T-cell (primary cell): ENCODE results near the gene TESPA1. TPM values are rescaled to one million over a fixed set of nuclear protein-coding genes. Genes with fewer than 3 reads are reported as not detected.

Experiments used
- ATAC-seq, 4 experiments: fragments of 200-7000 bp in 3 of 4; fragments of 150-1000 bp in 1 of 4; cut with Tn5 transposase; replicated peaks in 1 of 4; 1 replicate in 3 of 4; 2 replicates in 1 of 4; pipeline ENCODE4 v1.10.0; 2021; ENCODE audit warnings: moderate library complexity in 3 of 4, mild to moderate bottlenecking in 2 of 4, moderate number of reproducible peaks in 1 of 4
- CTCF ChIA-PET, 2 donors: fragments of 300-600 bp; sonication (Branson Sonifier 250); formaldehyde crosslinking; loops; one replicate each; lab custom pipeline; 2022; ENCODE audit warnings: antibody characterized with exemption in 2 of 2; lab: Charles Lee
- POLR2A ChIA-PET, 2 donors: fragments of 300-600 bp; sonication (Branson Sonifier 250); formaldehyde crosslinking; loops; one replicate each; lab custom pipeline; 2022; ENCODE audit warnings: antibody characterized with exemption in 2 of 2; lab: Charles Lee
- DNase-seq, 35 experiments: peaks; one replicate each; pipeline versions ENCODE4 v3.0.0 to v3.0.0-alpha.2; 2013 to 2023
- H3K27ac ChIP-seq: one replicate; pipeline ENCODE4 v1.5.1; 2013; ENCODE audit warnings: low read length
- H3K27me3 ChIP-seq, 2 experiments: replicated peaks in 1 of 2; 1 replicate in 1 of 2; 2 replicates in 1 of 2; pipeline versions ENCODE4 v1.6.1 to v1.7.0; 2013; ENCODE audit warnings: low read length in 1 of 2, mixed read lengths in 1 of 2; ENCODE audit not compliant: control insufficient read depth in 2 of 2, insufficient read depth in 2 of 2; ENCODE audit errors: extremely low read depth in 1 of 2
- H3K36me3 ChIP-seq, 2 donors: 1 replicate in 1 of 2; 2 replicates in 1 of 2; pipeline versions ENCODE4 v1.6.1 to v1.7.0; 2013; ENCODE audit warnings: low read length in 1 of 2; ENCODE audit not compliant: control insufficient read depth in 2 of 2, insufficient read depth in 1 of 2; ENCODE audit errors: extremely low read depth in 1 of 2
- H3K4me1 ChIP-seq, 2 experiments: 1 replicate in 1 of 2; 2 replicates in 1 of 2; pipeline versions ENCODE4 v1.6.1 to v1.7.0; 2013; ENCODE audit warnings: low read length in 2 of 2, mixed read lengths in 1 of 2; ENCODE audit not compliant: insufficient read depth in 2 of 2, control insufficient read depth in 1 of 2; ENCODE audit errors: extremely low read depth in 1 of 2
- H3K4me3 ChIP-seq, 2 donors: 1 replicate in 1 of 2; 2 replicates in 1 of 2; pipeline versions ENCODE4 v1.5.1 to v1.7.0; 2013; ENCODE audit warnings: mild to moderate bottlenecking in 2 of 2, low read length in 1 of 2, moderate library complexity in 1 of 2; ENCODE audit not compliant: control insufficient read depth in 1 of 2; ENCODE audit errors: extremely low read depth in 1 of 2
- H3K9me3 ChIP-seq: 2 replicates; pipeline ENCODE4 v1.7.0; 2013
- H3K27ac Mint-ChIP-seq, 2 donors: one replicate each; pipeline ENCODE4 v1.8.0; 2020 to 2021; ENCODE audit warnings: mild to moderate bottlenecking in 2 of 2, mixed read lengths in 2 of 2
- H3K27me3 Mint-ChIP-seq, 2 donors: one replicate each; pipeline ENCODE4 v1.8.0; 2021 to 2022; ENCODE audit warnings: mixed read lengths in 2 of 2
- H3K36me3 Mint-ChIP-seq: one replicate; pipeline ENCODE4 v1.8.0; 2021; ENCODE audit warnings: mixed read lengths
- H3K4me1 Mint-ChIP-seq, 3 donors: one replicate each; pipeline ENCODE4 v1.8.0; 2020 to 2022; ENCODE audit warnings: mixed read lengths in 3 of 3, mild to moderate bottlenecking in 1 of 3
- H3K4me3 Mint-ChIP-seq, 3 donors: one replicate each; pipeline ENCODE4 v1.8.0; 2020 to 2022; ENCODE audit warnings: mild to moderate bottlenecking in 3 of 3, mixed read lengths in 3 of 3, moderate library complexity in 3 of 3
- H3K9me3 Mint-ChIP-seq, 3 donors: one replicate each; pipeline ENCODE4 v1.8.0; 2020 to 2022; ENCODE audit warnings: mixed read lengths in 3 of 3
- whole genome bisulfite sequencing: methylation state at CpG from one replicate; pipeline ENCODE4 v1.1.5; 2013; ENCODE audit warnings: missing lambda C conversion rate; ENCODE audit not compliant: insufficient coverage; 5-methylcytosine and 5-hydroxymethylcytosine counted together
- total RNA-seq, 35 experiments: library from RNA in 6 of 35; stranded (reverse) in 6 of 35; fragments of 120-200 nt in 1 of 35; gene quantifications; one replicate each; pipeline versions ENCODE4 v1.2.1 to v1.2.4 and lab custom pipeline; 2013 to 2026

TESPA1 gene
- total RNA-seq, 5 donors from 2014 or later (not counting 1 experiment from before 2014, with no cell fraction given) = 141 to 215 (median 170) TPM

DNA sequence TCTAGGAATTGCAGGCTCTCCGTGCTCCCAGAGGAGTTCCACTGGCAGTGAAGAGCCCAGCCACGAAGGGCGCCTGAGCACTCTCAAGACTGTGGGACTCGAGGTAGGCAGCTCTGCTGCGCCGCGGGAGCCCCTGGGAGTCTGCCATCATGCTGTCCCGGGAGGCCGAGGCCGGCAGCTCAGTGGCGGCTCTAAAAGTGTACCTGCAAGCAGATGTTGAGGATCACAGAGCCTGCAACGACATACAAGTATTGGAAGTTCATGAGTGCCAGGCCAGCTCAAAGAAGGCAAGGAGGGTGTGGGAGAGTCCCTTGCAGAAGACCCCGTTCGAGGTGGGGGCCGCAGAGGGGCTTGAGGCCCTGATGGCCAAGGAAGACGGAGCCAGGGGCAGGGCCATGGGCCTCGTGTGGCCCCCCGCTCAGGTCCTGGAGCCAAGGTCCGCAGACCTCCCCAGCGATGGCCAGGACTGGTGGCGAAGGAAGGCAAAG, 67.5 kb downstream of the TESPA1 start:
- POLR2A ChIA-PET = no interaction called here
- H3K4me3 Mint-ChIP-seq = no peak overlapping the region
- no peaks in the 10 kb centered on the region for H3K4me1 Mint-ChIP-seq
- H3K4me3 ChIP-seq = no peak overlapping the region
- H3K27me3 Mint-ChIP-seq = no peaks in the 10 kb centered on the region
- no peak for ATAC-seq
- no peak for DNase-seq
- WGBS = 86% methylated on average over 17 of the region's 21 CpGs
- CTCF ChIA-PET = no interaction called here
- H3K27me3 ChIP-seq = peaks cover 0 to 4% of the 10 kb centered on the region in 2 experiments
- H3K9me3 ChIP-seq = no peaks in the 10 kb centered on the region
- no peak overlapping the region for H3K27ac Mint-ChIP-seq
- H3K4me1 ChIP-seq = no peaks in the 10 kb centered on the region
- peaks cover 3% of the 10 kb centered on the region for H3K36me3 Mint-ChIP-seq
- peaks cover 0 to 8% (median 2%) of the 10 kb centered on the region in 3 donors for H3K9me3 Mint-ChIP-seq
- H3K27ac ChIP-seq = no peak overlapping the region
- no peaks in the 10 kb centered on the region for H3K36me3 ChIP-seq

Other genes starting within 250 kb of the TESPA1 start
- not detected for gene MUCL1, start 130.2 kb downstream of the TESPA1 start, total RNA-seq
- gene NEUROD4, start 35.2 kb upstream of the TESPA1 start, total RNA-seq = under 1 TPM in 1 of 5 donors, not detected in 4; 0.06 TPM
- not detected for gene OR9K2, start 141.6 kb upstream of the TESPA1 start, total RNA-seq
- gene OR10A7, start 236.3 kb upstream of the TESPA1 start, total RNA-seq = not detected